Lower leg skin (tissue), 4 donors: Measurements from ENCODE around the gene STRBP. TPM values are rescaled to one million over a fixed set of nuclear protein-coding genes. Genes with fewer than 3 reads are reported as not detected.

Experiments used
- DNase-seq, 2 donors: peaks; one replicate each; pipeline ENCODE4 v3.0.0-alpha.2; 2019; ENCODE audit warnings: low spot score in 2 of 2
- H3K4me3 ChIP-seq: fragments of 200-600 bp; sonication (generic); 2 replicates; pipeline ENCODE4 v1.5.1; 2017; ENCODE audit warnings: mild to moderate bottlenecking, low read depth; ENCODE audit not compliant: poor library complexity, severe bottlenecking
- POLR2A ChIP-seq, 2 donors: fragments of 450-650 bp; IDR thresholded peaks; one replicate each; pipeline ENCODE4 v1.6.1; 2016 to 2017; ENCODE audit warnings: antibody characterized with exemption in 2 of 2, mild to moderate bottlenecking in 1 of 2, moderate library complexity in 1 of 2
- WGBS, 2 donors: methylation state at CpG; one replicate each; pipeline ENCODE4 v1.1.5; 2018; 5-methylcytosine and 5-hydroxymethylcytosine counted together
- intact Hi-C: fragments of 100-400 bp; cut with DNase I; formaldehyde crosslinking; loops from one replicate; pipeline ENCODE4 v1.15.0; 2023; ENCODE audit warnings: low total_unique reads
- total RNA-seq, 4 donors: library from RNA; depleted of rRNA; stranded (reverse); fragments of >200 nt; gene quantifications; one replicate each; pipeline ENCODE4 v1.1.0, GENCODE V29; 2016
- TF ChIP-seq, protein P1 (sequence below), 3 donors: fragments of 450-650 bp; IDR thresholded peaks; one replicate each; pipeline ENCODE4 v1.5.1; 2016; ENCODE audit warnings: antibody characterized with exemption in 3 of 3, mild to moderate bottlenecking in 3 of 3, moderate library complexity in 2 of 3

Gene STRBP
- total RNA-seq, 4 donors from 2014 or later = 6.5 to 11.8 (median 8.8) TPM

DNA sequence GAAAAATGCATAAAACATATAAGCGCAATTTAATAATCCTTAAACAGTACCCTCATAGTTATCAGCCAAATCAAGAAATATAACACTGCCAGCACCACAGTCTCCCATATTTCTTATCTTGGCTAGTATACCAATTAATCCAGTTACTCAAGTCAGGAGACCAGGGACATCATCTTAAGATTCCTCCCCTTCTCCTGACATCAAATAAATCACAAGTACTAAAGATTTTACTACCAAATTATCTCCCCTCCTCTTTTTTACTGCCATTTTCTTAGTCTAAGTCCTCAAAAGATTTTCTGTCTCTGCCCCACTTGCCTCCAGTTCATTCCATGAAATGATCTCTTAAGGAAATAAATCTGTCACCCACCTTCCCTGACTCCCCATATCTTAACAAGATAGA lies 37.0 kb downstream of the STRBP start:
- 93 to 98% methylated on average over 1 of the region's 1 CpG for WGBS, 2 donors
- DNase-seq = no peak
- intact Hi-C loops = no loop called here
- H3K4me3 ChIP-seq = no peak overlapping the region
- TF ChIP-seq, protein P1, sequence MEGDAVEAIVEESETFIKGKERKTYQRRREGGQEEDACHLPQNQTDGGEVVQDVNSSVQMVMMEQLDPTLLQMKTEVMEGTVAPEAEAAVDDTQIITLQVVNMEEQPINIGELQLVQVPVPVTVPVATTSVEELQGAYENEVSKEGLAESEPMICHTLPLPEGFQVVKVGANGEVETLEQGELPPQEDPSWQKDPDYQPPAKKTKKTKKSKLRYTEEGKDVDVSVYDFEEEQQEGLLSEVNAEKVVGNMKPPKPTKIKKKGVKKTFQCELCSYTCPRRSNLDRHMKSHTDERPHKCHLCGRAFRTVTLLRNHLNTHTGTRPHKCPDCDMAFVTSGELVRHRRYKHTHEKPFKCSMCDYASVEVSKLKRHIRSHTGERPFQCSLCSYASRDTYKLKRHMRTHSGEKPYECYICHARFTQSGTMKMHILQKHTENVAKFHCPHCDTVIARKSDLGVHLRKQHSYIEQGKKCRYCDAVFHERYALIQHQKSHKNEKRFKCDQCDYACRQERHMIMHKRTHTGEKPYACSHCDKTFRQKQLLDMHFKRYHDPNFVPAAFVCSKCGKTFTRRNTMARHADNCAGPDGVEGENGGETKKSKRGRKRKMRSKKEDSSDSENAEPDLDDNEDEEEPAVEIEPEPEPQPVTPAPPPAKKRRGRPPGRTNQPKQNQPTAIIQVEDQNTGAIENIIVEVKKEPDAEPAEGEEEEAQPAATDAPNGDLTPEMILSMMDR (IDR thresholded peaks at IDR 0.05) = no peak
- no peak for TF ChIP-seq POLR2A (IDR thresholded peaks at IDR 0.05)

DNA sequence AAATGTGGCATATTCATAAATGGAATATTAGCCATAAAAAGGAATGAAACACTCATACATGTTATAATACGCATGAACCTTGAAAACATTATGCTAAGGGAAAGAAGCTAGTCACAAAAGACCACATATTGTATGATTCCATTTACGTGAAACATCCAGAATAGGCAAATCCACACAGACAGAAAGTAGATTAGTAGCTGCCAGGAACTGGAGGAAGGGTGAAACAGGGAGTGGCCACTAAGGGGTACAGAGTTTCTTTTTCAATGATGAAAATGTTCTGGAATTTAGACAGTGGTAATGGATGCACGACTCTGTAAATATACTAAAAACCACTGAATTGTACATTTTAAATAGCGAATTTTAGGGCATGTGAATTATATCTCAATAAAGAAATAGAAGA lies 39.4 kb downstream of the STRBP start:
- TF ChIP-seq POLR2A (IDR thresholded peaks at IDR 0.05) = no peak
- TF ChIP-seq, protein P1 (IDR thresholded peaks at IDR 0.05) = no peak
- intact Hi-C loops = no loop called here

DNA sequence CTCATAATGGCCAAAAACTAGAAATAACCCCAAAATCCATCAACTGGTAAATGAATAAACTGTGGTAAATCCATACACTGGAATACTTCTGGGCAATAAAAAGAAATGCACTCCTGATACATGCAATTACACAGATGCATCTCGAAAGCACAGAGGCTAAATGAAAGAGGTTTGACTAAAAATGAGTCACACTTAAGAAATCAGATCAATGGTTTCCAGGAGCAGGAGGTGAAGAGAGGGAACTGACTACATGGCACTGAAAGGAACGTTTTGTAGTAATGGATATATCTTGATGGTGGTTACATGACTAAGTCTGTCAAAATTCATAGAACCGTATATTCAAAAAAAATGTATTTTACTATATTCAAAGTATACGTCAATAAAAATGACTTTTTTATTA lies 42.4 kb downstream of the STRBP start:
- TF ChIP-seq POLR2A (IDR thresholded peaks at IDR 0.05) = no peak
- TF ChIP-seq, protein P1 (IDR thresholded peaks at IDR 0.05) = no peak
- WGBS, 2 donors = 73 to 89% methylated on average over 4 of the region's 4 CpGs
- DNase-seq = no peak
- no peak overlapping the region for H3K4me3 ChIP-seq
- intact Hi-C loops = no loop called here

More for the DNA sequence above, 39.4 kb downstream of the STRBP start:
- H3K4me3 ChIP-seq = no peak overlapping the region
- DNase-seq = no peak
- WGBS, 2 donors = 84 to 90% methylated on average over 4 of the region's 4 CpGs

DNA sequence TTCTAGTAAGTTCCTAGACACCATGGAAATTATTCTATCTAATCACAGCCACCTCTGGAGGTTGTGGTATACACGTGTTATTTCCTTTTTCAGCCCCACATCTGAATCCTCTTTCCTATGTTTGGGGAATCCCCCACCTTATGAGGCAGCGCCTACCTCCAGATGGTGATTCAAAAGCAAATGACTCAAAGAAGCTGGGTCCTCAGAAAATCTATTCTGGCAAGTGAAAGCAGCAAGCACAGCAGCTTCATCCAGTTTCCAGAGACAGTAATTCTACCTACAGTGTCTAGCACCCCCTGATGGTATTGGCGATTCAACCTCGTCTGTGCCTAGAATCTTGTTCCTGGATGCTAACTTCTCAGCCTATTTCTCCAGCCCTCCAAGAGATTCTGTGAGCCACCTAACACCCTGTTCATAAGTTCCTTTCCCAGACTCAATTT lies 43.0 kb downstream of the STRBP start:
- DNase-seq = no peak
- intact Hi-C loops = no loop called here
- no peak for TF ChIP-seq POLR2A (IDR thresholded peaks at IDR 0.05)
- TF ChIP-seq, protein P1 (IDR thresholded peaks at IDR 0.05) = no peak
- 17 to 20% methylated on average over 4 of the region's 4 CpGs for WGBS, 2 donors
- no peak overlapping the region for H3K4me3 ChIP-seq

DNA sequence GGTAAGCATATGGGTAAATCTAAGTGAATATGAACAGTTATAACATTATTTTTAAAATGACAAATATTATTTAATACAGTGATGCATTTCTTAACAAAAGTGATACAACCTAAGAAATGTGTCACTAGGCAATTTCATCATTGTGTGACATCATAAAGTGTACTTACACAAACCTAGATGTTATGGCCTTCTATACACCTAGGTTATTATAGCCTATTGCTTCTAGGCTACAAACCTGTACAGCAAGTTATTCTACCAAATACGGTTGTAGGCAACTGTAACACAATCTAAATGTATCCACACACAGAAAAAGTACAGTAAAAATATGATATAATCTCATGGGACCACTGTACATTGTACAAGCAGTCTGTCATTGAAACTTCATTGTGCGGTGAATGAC lies 48.3 kb downstream of the STRBP start:
- 70 to 71% methylated on average over 2 of the region's 2 CpGs for WGBS, 2 donors

DNA sequence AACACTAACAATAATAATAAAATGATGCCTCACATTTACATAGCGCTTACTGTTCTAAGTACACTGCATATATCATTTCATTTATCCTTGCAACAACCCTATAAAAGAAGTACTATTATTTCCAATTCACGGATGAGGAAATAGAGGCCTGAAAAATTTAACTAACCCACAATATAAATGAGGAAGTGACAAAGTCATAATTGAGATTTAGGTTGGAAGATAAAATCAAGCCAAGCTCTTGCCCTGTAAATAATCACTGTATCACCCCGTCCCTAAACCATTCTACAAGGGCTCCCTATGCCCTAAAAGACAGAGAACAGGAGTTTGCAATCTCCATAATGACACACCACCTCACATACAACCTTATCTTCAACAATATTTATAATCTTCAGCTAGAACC lies 49.6 kb downstream of the STRBP start:
- intact Hi-C loops = no loop called here
- DNase-seq = no peak
- TF ChIP-seq, protein P1 (IDR thresholded peaks at IDR 0.05) = no peak
- no peak for TF ChIP-seq POLR2A (IDR thresholded peaks at IDR 0.05)
- WGBS, 2 donors = 64 to 76% methylated on average over 3 of the region's 3 CpGs
- no peak overlapping the region for H3K4me3 ChIP-seq

More for the DNA sequence above, 48.3 kb downstream of the STRBP start:
- no peak for DNase-seq
- H3K4me3 ChIP-seq = no peak overlapping the region
- intact Hi-C loops = no loop called here
- TF ChIP-seq POLR2A (IDR thresholded peaks at IDR 0.05) = no peak
- TF ChIP-seq, protein P1 (IDR thresholded peaks at IDR 0.05) = no peak
